ENCODE results near the gene EVI5L. TPM values are rescaled to one million over a fixed set of nuclear protein-coding genes. Genes with fewer than 3 reads are reported as not detected.
A peak's percentile ranks its signal among the peaks of the same experiment; 100 is the strongest.
"Not testable (repeated sequence)": the region's sequence is repeated elsewhere in the genome, so short reads cannot be mapped to it uniquely, and the experiment has no call there.

The EVI5L gene
- polyA plus RNA-seq, 4 donors: 2.9 to 8.4 (median 5.6) TPM

GRCh38 chr19:7857727-7858108 lies 27.7 kb downstream of the EVI5L start:
- Histone ChIP-seq H3K36me3 (ENCODE audit: control insufficient read depth in 3 of 3, insufficient read depth in 2 of 3, low read depth in 1 of 3, low read length in 3 of 3) (peaks cover 0 to 9% (median 0%) of the 10 kb centered on the region in 3 donors), H3K4me3 (ENCODE audit: low read depth in 1 of 3, low read length in 3 of 3) (no peak overlapping the region), H3K27ac (ENCODE audit: low read depth in 1 of 3, low read length in 2 of 3) (no peak overlapping the region), H3K27me3 (ENCODE audit: control insufficient read depth in 3 of 3, insufficient read depth in 3 of 3, low read length in 3 of 3) (peaks cover 3 to 35% (median 10%) of the 10 kb centered on the region in 3 donors), H3K9me3 (ENCODE audit: control insufficient read depth in 2 of 2, insufficient read depth in 1 of 2, low read depth in 1 of 2, low read length in 1 of 2) (no peaks in the 10 kb centered on the region), H3K4me1 (ENCODE audit: control insufficient read depth in 3 of 3, insufficient read depth in 2 of 3, low read depth in 1 of 3, low read length in 2 of 3) (peaks cover 0 to 34% (median 8%) of the 10 kb centered on the region in 3 donors)
- DNase-seq: no peak
- 21 to 65% (median 44%) methylated on average over 8 of the region's 8 CpGs for WGBS, 3 donors
- FAIRE-seq: no peak

- FAIRE-seq (no peak), DNase-seq (peak in 1 of 2 donors; percentile 59)
- Histone ChIP-seq H3K4me3 (ENCODE audit: low read depth in 1 of 3, low read length in 3 of 3) (no peak overlapping the region), H3K36me3 (ENCODE audit: control insufficient read depth in 3 of 3, insufficient read depth in 2 of 3, low read depth in 1 of 3, low read length in 3 of 3) (peaks cover 0 to 9% (median 0%) of the 10 kb centered on the region in 3 donors), H3K27me3 (ENCODE audit: control insufficient read depth in 3 of 3, insufficient read depth in 3 of 3, low read length in 3 of 3) (peaks cover 3 to 35% (median 10%) of the 10 kb centered on the region in 3 donors), H3K27ac (ENCODE audit: low read depth in 1 of 3, low read length in 2 of 3) (no peak overlapping the region), H3K9me3 (ENCODE audit: control insufficient read depth in 2 of 2, insufficient read depth in 1 of 2, low read depth in 1 of 2, low read length in 1 of 2) (no peaks in the 10 kb centered on the region), H3K4me1 (ENCODE audit: control insufficient read depth in 3 of 3, insufficient read depth in 2 of 3, low read depth in 1 of 3, low read length in 2 of 3) (peaks cover 0 to 34% (median 8%) of the 10 kb centered on the region in 3 donors)
- 11 to 48% (median 25%) methylated on average over 23 to 29 of the region's 29 CpGs for WGBS, 3 donors
These were observed 28.2 kb downstream of the EVI5L start for GRCh38 chr19:7858109-7858770.

- Histone ChIP-seq H3K27me3 (ENCODE audit: control insufficient read depth in 3 of 3, insufficient read depth in 3 of 3, low read length in 3 of 3) (peaks cover 7 to 43% (median 10%) of the 10 kb centered on the region in 3 donors), H3K36me3 (ENCODE audit: control insufficient read depth in 3 of 3, insufficient read depth in 2 of 3, low read depth in 1 of 3, low read length in 3 of 3) (peaks cover 0 to 12% (median 0%) of the 10 kb centered on the region in 3 donors), H3K4me1 (ENCODE audit: control insufficient read depth in 3 of 3, insufficient read depth in 2 of 3, low read depth in 1 of 3, low read length in 2 of 3) (peaks cover 0 to 28% (median 8%) of the 10 kb centered on the region in 3 donors)
- 95 to 97% (median 97%) methylated on average over 8 of the region's 8 CpGs for WGBS, 3 donors
- not testable (repeated sequence) for H3K9me3 ChIP-seq (ENCODE audit: control insufficient read depth in 2 of 2, insufficient read depth in 1 of 2, low read depth in 1 of 2, low read length in 1 of 2); DNase-seq; H3K27ac ChIP-seq (ENCODE audit: low read depth in 1 of 3, low read length in 2 of 3); FAIRE-seq; H3K4me3 ChIP-seq (ENCODE audit: low read depth in 1 of 3, low read length in 3 of 3)
These were observed 29.1 kb downstream of the EVI5L start for GRCh38 chr19:7859087-7859486.

- Histone ChIP-seq H3K27me3 (ENCODE audit: control insufficient read depth in 3 of 3, insufficient read depth in 3 of 3, low read length in 3 of 3) (peaks cover 10 to 53% (median 12%) of the 10 kb centered on the region in 3 donors), H3K27ac (ENCODE audit: low read depth in 1 of 3, low read length in 2 of 3) (no peak overlapping the region), H3K36me3 (ENCODE audit: control insufficient read depth in 3 of 3, insufficient read depth in 2 of 3, low read depth in 1 of 3, low read length in 3 of 3) (peaks cover 0 to 12% (median 0%) of the 10 kb centered on the region in 3 donors), H3K4me3 (ENCODE audit: low read depth in 1 of 3, low read length in 3 of 3) (no peak overlapping the region), H3K4me1 (ENCODE audit: control insufficient read depth in 3 of 3, insufficient read depth in 2 of 3, low read depth in 1 of 3, low read length in 2 of 3) (peaks cover 0 to 28% (median 8%) of the 10 kb centered on the region in 3 donors), H3K9me3 (ENCODE audit: control insufficient read depth in 2 of 2, insufficient read depth in 1 of 2, low read depth in 1 of 2, low read length in 1 of 2) (no peaks in the 10 kb centered on the region)
- FAIRE-seq (no peak), DNase-seq (no peak)
- 85 to 91% (median 89%) methylated on average over 21 to 22 of the region's 22 CpGs for WGBS, 3 donors
These were observed 30.1 kb downstream of the EVI5L start for GRCh38 chr19:7859831-7860713.

- Histone ChIP-seq H3K27me3 (ENCODE audit: control insufficient read depth in 3 of 3, insufficient read depth in 3 of 3, low read length in 3 of 3) (peaks cover 10 to 62% (median 16%) of the 10 kb centered on the region in 3 donors), H3K4me1 (ENCODE audit: control insufficient read depth in 3 of 3, insufficient read depth in 2 of 3, low read depth in 1 of 3, low read length in 2 of 3) (peaks cover 0 to 28% (median 8%) of the 10 kb centered on the region in 3 donors), H3K27ac (ENCODE audit: low read depth in 1 of 3, low read length in 2 of 3) (no peak overlapping the region), H3K36me3 (ENCODE audit: control insufficient read depth in 3 of 3, insufficient read depth in 2 of 3, low read depth in 1 of 3, low read length in 3 of 3) (peaks cover 0 to 12% (median 0%) of the 10 kb centered on the region in 3 donors), H3K4me3 (ENCODE audit: low read depth in 1 of 3, low read length in 3 of 3) (no peak overlapping the region), H3K9me3 (ENCODE audit: control insufficient read depth in 2 of 2, insufficient read depth in 1 of 2, low read depth in 1 of 2, low read length in 1 of 2) (no peaks in the 10 kb centered on the region)
- FAIRE-seq (no peak), DNase-seq (no peak)
- WGBS, 3 donors: 80 to 87% (median 83%) methylated on average over 13 to 14 of the region's 14 CpGs
These were observed 30.9 kb downstream of the EVI5L start for GRCh38 chr19:7860714-7861618.

GRCh38 chr19:7861619-7862412 lies 31.8 kb downstream of the EVI5L start:
- Histone ChIP-seq H3K27ac (ENCODE audit: low read depth in 1 of 3, low read length in 2 of 3) (no peak overlapping the region), H3K36me3 (ENCODE audit: control insufficient read depth in 3 of 3, insufficient read depth in 2 of 3, low read depth in 1 of 3, low read length in 3 of 3) (peaks cover 0 to 12% (median 0%) of the 10 kb centered on the region in 3 donors), H3K4me3 (ENCODE audit: low read depth in 1 of 3, low read length in 3 of 3) (peak overlapping the region in 2 of 3 donors; percentile 27 to 34), H3K4me1 (ENCODE audit: control insufficient read depth in 3 of 3, insufficient read depth in 2 of 3, low read depth in 1 of 3, low read length in 2 of 3) (peaks cover 0 to 28% (median 8%) of the 10 kb centered on the region in 3 donors), H3K9me3 (ENCODE audit: control insufficient read depth in 2 of 2, insufficient read depth in 1 of 2, low read depth in 1 of 2, low read length in 1 of 2) (no peaks in the 10 kb centered on the region), H3K27me3 (ENCODE audit: control insufficient read depth in 3 of 3, insufficient read depth in 3 of 3, low read length in 3 of 3) (peaks cover 10 to 70% (median 16%) of the 10 kb centered on the region in 3 donors)
- WGBS, 3 donors: 22 to 25% (median 24%) methylated on average over 56 to 63 of the region's 63 CpGs
- no peak for FAIRE-seq
- DNase-seq: no peak

GRCh38 chr19:7862413-7862951 lies 32.5 kb downstream of the EVI5L start:
- peaks cover 0 to 28% (median 8%) of the 10 kb centered on the region in 3 donors for H3K4me1 ChIP-seq (ENCODE audit: control insufficient read depth in 3 of 3, insufficient read depth in 2 of 3, low read depth in 1 of 3, low read length in 2 of 3)
- H3K27me3 ChIP-seq (ENCODE audit: control insufficient read depth in 3 of 3, insufficient read depth in 3 of 3, low read length in 3 of 3): peaks cover 10 to 76% (median 14%) of the 10 kb centered on the region in 3 donors
- peak overlapping the region in 2 of 3 donors; percentile 27 to 34 for H3K4me3 ChIP-seq (ENCODE audit: low read depth in 1 of 3, low read length in 3 of 3)
- H3K27ac ChIP-seq (ENCODE audit: low read depth in 1 of 3, low read length in 2 of 3): no peak overlapping the region
- peak; percentile 63 to 81 for DNase-seq
- FAIRE-seq: no peak
- H3K36me3 ChIP-seq (ENCODE audit: control insufficient read depth in 3 of 3, insufficient read depth in 2 of 3, low read depth in 1 of 3, low read length in 3 of 3): peaks cover 0 to 12% (median 0%) of the 10 kb centered on the region in 3 donors
- no peaks in the 10 kb centered on the region for H3K9me3 ChIP-seq (ENCODE audit: control insufficient read depth in 2 of 2, insufficient read depth in 1 of 2, low read depth in 1 of 2, low read length in 1 of 2)
- 0 to 4% (median 4%) methylated on average over 20 to 66 of the region's 67 CpGs for WGBS, 3 donors
